Measurements from ENCODE around the gene HS3ST5.

Gene HS3ST5

DNA sequence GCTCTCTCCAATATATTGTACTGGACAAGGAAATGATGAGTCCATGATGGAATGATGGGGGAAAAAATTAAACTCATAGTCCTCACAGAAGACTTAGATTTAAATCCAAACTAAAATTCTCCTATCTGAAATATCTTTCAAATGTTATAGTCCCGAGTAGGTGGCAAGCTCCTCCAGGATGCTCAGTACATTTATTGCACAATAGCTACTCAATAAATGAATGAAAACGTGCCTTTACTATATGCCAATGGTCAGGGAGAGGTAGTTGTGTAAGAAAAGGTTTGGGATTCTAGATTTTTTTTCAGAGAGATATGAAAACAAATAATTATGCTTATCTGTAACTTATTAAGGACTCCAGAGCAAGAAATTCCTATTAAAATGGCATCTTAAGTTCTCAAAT lies 32.8 kb downstream of the HS3ST5 start:
- TF ChIP-seq, protein P1, sequence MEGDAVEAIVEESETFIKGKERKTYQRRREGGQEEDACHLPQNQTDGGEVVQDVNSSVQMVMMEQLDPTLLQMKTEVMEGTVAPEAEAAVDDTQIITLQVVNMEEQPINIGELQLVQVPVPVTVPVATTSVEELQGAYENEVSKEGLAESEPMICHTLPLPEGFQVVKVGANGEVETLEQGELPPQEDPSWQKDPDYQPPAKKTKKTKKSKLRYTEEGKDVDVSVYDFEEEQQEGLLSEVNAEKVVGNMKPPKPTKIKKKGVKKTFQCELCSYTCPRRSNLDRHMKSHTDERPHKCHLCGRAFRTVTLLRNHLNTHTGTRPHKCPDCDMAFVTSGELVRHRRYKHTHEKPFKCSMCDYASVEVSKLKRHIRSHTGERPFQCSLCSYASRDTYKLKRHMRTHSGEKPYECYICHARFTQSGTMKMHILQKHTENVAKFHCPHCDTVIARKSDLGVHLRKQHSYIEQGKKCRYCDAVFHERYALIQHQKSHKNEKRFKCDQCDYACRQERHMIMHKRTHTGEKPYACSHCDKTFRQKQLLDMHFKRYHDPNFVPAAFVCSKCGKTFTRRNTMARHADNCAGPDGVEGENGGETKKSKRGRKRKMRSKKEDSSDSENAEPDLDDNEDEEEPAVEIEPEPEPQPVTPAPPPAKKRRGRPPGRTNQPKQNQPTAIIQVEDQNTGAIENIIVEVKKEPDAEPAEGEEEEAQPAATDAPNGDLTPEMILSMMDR (IDR thresholded peaks at IDR 0.05; ENCODE audit: low read depth, low read length): no peak
- DNase-seq (ENCODE audit: extremely low read depth, low read depth): no peak

DNA sequence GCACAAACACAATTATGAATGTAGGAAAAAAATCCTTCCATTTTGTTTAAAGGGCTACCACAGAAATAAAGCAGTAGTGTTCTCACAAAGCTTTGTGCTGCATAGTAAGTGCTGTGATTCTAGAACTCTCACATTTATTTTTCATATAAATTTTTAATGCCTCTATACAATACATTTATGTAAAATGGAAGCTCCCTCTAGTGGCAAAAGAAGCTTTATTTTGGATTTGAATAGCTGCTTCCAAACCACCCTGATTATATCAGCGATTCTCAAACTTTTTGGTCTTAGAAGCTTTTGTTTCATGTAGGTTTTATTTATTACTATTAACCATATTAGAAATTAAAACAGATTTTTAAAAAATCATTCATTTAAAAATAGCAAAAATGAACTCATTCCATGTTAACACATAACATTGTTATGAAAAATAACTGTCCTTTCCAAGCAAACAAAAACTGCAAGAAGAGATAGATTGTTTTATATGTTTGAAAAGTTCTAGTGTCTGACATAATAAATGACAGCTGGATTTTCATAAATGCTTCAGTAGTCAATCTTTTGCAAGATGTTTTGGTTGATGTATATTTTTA lies 38.4 kb downstream of the HS3ST5 start:
- TF ChIP-seq, protein P1 (IDR thresholded peaks at IDR 0.05; ENCODE audit: low read depth, low read length): peak; percentile 44
- DNase-seq (ENCODE audit: extremely low read depth, low read depth): no peak

DNA sequence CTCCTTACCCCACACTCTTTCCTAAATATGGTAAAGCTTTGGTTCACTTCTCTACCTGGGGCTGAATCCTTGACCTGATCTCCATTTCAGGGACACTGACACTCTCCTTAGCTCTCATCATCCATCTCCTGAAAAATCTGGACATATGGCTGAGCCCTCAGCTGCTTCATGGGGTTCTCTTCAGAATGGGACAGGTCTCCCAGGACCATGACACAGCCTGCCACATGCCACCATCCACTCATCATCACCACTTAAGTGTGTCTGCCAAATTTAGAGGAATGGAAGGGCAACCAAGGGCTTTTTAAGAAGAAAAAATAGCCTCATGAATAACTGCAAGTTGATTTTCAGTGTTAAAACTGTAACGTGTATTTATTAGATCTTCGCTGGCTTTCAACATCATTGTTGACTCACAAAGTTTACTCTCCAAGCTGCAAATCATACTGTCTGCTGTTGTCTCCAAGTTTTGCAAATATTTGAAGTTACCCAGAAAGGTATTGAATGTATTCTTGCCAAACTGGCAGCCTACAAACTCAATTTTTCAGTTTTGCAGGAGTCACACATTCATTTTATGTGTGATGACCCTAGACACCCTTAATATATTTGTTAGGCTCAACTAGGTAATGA lies 41.1 kb downstream of the HS3ST5 start:
- TF ChIP-seq, protein P1 (IDR thresholded peaks at IDR 0.05; ENCODE audit: low read depth, low read length): no peak
- DNase-seq (ENCODE audit: extremely low read depth, low read depth): no peak

DNA sequence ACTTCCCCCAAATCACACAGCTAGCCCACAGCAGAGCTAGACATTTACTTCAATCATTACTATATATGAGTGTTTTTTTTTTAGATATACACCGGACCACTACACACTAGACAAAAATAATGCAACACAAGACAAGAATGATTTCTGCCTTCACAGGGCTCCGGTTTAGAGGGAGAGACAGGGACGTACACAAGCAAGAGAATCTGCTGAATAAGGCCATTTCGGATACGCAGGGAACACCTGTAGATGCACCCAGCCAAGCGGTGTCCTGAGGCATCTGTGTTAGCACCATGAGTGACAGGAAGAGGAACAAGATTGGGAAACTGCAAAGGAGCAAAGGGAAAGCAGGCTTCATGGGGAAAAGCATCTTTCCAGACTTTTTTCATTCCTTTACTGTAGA lies 45.7 kb downstream of the HS3ST5 start:
- TF ChIP-seq, protein P1 (IDR thresholded peaks at IDR 0.05; ENCODE audit: low read depth, low read length): no peak
- DNase-seq (ENCODE audit: extremely low read depth, low read depth): no peak

DNA sequence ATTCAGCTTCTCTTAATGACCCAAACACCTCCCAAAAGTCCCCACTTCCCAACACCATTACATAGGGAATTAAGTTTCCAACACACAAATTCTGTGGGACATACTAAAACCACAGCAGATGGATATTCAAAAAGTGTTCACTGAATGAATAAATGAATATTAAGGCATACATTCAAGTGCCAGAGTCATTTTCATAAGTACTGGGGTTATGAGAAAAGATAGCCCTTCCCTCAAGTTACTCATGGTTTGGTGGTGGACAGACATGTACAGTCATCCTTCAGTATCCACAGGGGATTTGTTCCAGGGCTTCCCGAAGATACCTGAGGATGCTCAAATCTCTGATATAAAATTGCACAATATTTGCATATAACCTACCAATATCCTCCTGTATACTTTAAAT lies 50.4 kb downstream of the HS3ST5 start:
- TF ChIP-seq, protein P1 (IDR thresholded peaks at IDR 0.05; ENCODE audit: low read depth, low read length): no peak
- DNase-seq (ENCODE audit: extremely low read depth, low read depth): no peak

DNA sequence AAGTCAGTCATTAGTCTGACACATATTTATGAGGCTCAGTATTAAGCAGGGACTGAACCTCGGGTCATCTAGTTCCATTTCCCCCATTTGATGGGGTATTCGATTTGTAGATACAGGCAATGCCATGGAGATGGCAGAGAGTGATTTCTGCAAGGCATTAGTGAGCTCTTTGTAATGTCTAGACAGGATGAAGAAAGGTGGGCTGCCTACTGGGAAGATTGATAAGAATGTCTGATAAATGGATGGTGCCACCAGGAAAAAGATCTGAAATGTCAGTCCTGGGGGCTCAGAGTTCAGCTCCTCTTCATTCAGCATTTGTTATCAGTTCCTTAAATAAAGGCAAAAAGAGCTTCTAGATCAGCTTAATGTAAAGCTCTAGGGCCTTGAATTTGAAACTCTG lies 51.4 kb downstream of the HS3ST5 start:
- no peak for DNase-seq (ENCODE audit: extremely low read depth, low read depth)
- TF ChIP-seq, protein P1 (IDR thresholded peaks at IDR 0.05; ENCODE audit: low read depth, low read length): no peak

DNA sequence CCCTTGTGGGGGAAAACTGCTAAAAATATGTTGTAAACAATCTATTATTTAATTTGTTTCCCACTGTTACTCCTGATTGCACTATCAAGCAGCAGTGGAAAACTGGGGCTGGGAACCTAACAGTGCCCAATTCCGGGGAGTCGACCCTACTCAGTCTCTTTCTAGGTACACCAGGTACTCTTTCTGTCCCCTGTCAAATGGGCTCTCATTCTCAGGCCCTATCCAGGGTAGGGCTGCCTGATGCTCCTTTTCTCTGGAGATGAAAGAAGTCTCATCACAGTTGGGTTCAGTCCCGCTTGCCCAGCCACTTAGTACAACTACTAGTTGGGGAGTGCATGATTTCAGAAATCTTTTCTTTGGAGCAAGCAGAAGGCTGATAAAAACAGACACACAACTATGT lies 52.0 kb downstream of the HS3ST5 start:
- no peak for DNase-seq (ENCODE audit: extremely low read depth, low read depth)
- TF ChIP-seq, protein P1 (IDR thresholded peaks at IDR 0.05; ENCODE audit: low read depth, low read length): no peak

Data from AG09319 (cell line).